ENCODE measurements around the gene RAB44. TPM values are rescaled to one million over a fixed set of nuclear protein-coding genes. Genes with fewer than 3 reads are reported as not detected.

RAB44 gene
- total and polyA plus RNA-seq, 9 of the 15 experiments (the other 6 are each of a cell fraction or from before 2014, with no cell fraction given) = not detected

- peak; percentile 57; the same call in 1 of the 2 replicates for TF ChIP-seq HIVEP1 (CRISPR knock-in tag; IDR thresholded peaks at IDR 0.05)
- no peak for TF ChIP-seq JUNB (CRISPR knock-in tag; conservative IDR thresholded peaks at IDR 0.05)
- TF ChIP-seq CGGBP1 (CRISPR knock-in tag; IDR thresholded peaks at IDR 0.05) = no peak
- no peak for TF ChIP-seq NR2C1 (IDR thresholded peaks at IDR 0.05)
- no peak for TF ChIP-seq NR2C1 (tag; IDR thresholded peaks at IDR 0.05)
- TF ChIP-seq ZNF280A (IDR thresholded peaks at IDR 0.05; ENCODE audit: low read depth, partially characterized antibody) = no peak
- TF ChIP-seq HDAC3 (IDR thresholded peaks at IDR 0.05; ENCODE audit: borderline replicate concordance, partially characterized antibody) = no peak
- no peak for TF ChIP-seq ZNF407 (IDR thresholded peaks at IDR 0.05; ENCODE audit: low read depth)
- TF ChIP-seq MCM7 (IDR thresholded peaks at IDR 0.05) = no peak
- TF ChIP-seq RBFOX2 (IDR thresholded peaks at IDR 0.05; ENCODE audit: low read depth, low read length) = peak; percentile 89
- peak; percentile 87 for TF ChIP-seq BHLHE40 (IDR thresholded peaks at IDR 0.05; ENCODE audit: low read length)
- peak; percentile 67 to 70 for TF ChIP-seq MAZ (CRISPR knock-in tag; conservative IDR thresholded peaks at IDR 0.05 in 1 of 2, IDR thresholded peaks at IDR 0.05 in 1 of 2)
- peak; percentile 97 for TF ChIP-seq L3MBTL2 (IDR thresholded peaks at IDR 0.05)
- peak; percentile 72 for TF ChIP-seq POLR2AphosphoS5 (IDR thresholded peaks at IDR 0.05; ENCODE audit: control insufficient read depth, insufficient read depth, low read depth, low read length)
- no peak for TF ChIP-seq USF2 (CRISPR knock-in tag; IDR thresholded peaks at IDR 0.05)
- TF ChIP-seq ZNF316 (IDR thresholded peaks at IDR 0.05) = no peak
- peak; percentile 45 for TF ChIP-seq TBP (optimal IDR thresholded peaks at IDR 0.05; ENCODE audit: low read depth, low read length)
- peak; percentile 93 for TF ChIP-seq HNRNPK (IDR thresholded peaks at IDR 0.05; ENCODE audit: low read depth, low read length, poor library complexity, severe bottlenecking)
- TF ChIP-seq BRCA1 (IDR thresholded peaks at IDR 0.05) = no peak
- TF ChIP-seq BRCA1 (CRISPR knock-in tag; IDR thresholded peaks at IDR 0.05) = no peak
These were observed 19.1 kb upstream of the RAB44 start, which contains the start of gene CDKN1A (continued) for GRCh38 chr6:36678488-36679042.

Data from K562 (cell line).